T47D (cell line): ENCODE results near the gene ZNF432.
"Not testable (repeated sequence)": the region's sequence is repeated elsewhere in the genome, so short reads cannot be mapped to it uniquely, and the experiment has no call there.

ENCODE experiments used
- DNase-seq, 2 experiments: peaks; one replicate each; pipeline versions ENCODE4 v3.0.0 to v3.0.0-alpha.2; 2011 to 2012; ENCODE audit warnings: low read depth in 1 of 2, low spot score in 1 of 2
- JUND ChIP-seq: IDR thresholded peaks from 2 replicates; pipeline ENCODE4 v1.6.1; 2012; ENCODE audit warnings: low read depth
- in situ Hi-C: cut with HindIII; loops from 2 replicates; pipeline ENCODE4 v1.10.0; 2016; ENCODE audit warnings: low sequenced_read_pairs, low pct_unique_long_range_greater_than_20kb

The ZNF432 gene

GRCh38 chr19:52034051-52034728 lies 14.4 kb downstream of the ZNF432 start:
- in situ Hi-C loops = no loop called here
- DNase-seq = no peak
- TF ChIP-seq JUND = no peak

- no peak for DNase-seq
- in situ Hi-C loops = no loop called here
- no peak for TF ChIP-seq JUND
Measured at GRCh38 chr19:52028780-52029123, 19.9 kb downstream of the ZNF432 start.

- DNase-seq = peak; percentile 49 to 87
- no peak for TF ChIP-seq JUND
- in situ Hi-C loops = no loop called here
Measured at GRCh38 chr19:52028027-52028779, 20.4 kb downstream of the ZNF432 start, which contains the start of gene ZNF614. ZNF614 (minus strand) TSS chr19:52028379; CDS start chr19:52025745, 2,634 bp downstream.

GRCh38 chr19:52026255-52026990 lies 22.2 kb downstream of the ZNF432 start:
- in situ Hi-C loops, DNase-seq: not testable (repeated sequence)

- DNase-seq = not testable (repeated sequence)
Measured at GRCh38 chr19:52024478-52024877, 24.2 kb downstream of the ZNF432 start.

GRCh38 chr19:52022193-52022592 lies 26.4 kb downstream of the ZNF432 start:
- in situ Hi-C loops = no loop called here
- TF ChIP-seq JUND = no peak
- DNase-seq = no peak

More at GRCh38 chr19:52024478-52024877, 24.2 kb downstream of the ZNF432 start:
- in situ Hi-C loops = not testable (repeated sequence)

- DNase-seq = no peak
- in situ Hi-C loops = no loop called here
Measured at GRCh38 chr19:52020506-52020905, 28.1 kb downstream of the ZNF432 start.

GRCh38 chr19:52010674-52011073 lies 38.0 kb downstream of the ZNF432 start:
- TF ChIP-seq JUND = no peak
- in situ Hi-C loops = no loop called here
- no peak for DNase-seq

More at GRCh38 chr19:52020506-52020905, 28.1 kb downstream of the ZNF432 start:
- TF ChIP-seq JUND = no peak

- peak; percentile 22 to 88 for DNase-seq
- in situ Hi-C loops = no loop called here
- no peak for TF ChIP-seq JUND
Measured at GRCh38 chr19:52007806-52008557, 40.7 kb downstream of the ZNF432 start, which contains the start of gene ZNF615. ZNF615 (minus strand) TSS chr19:52008211; CDS start chr19:52003711, 4,500 bp downstream.

- DNase-seq = no peak
- TF ChIP-seq JUND = no peak
- in situ Hi-C loops = no loop called here
Measured at GRCh38 chr19:52007451-52007805, 41.2 kb downstream of the ZNF432 start.

- DNase-seq = no peak
- no peak for TF ChIP-seq JUND
- in situ Hi-C loops = no loop called here
Measured at GRCh38 chr19:51994048-51994644, 54.5 kb downstream of the ZNF432 start.

- in situ Hi-C loops = no loop called here
- DNase-seq = no peak
- no peak for TF ChIP-seq JUND
Measured at GRCh38 chr19:51993422-51993821, 55.2 kb downstream of the ZNF432 start.
